Caco-2 (cell line): ENCODE data around the gene BIRC7. TPM values are rescaled to one million over a fixed set of nuclear protein-coding genes. Genes with fewer than 3 reads are reported as not detected.

Source experiments
- BruUV-seq: library from RNA; stranded (reverse); fragments of 400-500 nt; replicated peaks from 2 replicates; lab custom pipeline; 2021; lab: Mats Ljungman, UMichigan
- CTCF ChIA-PET: fragments of 300-600 bp; sonication (Branson Sonifier 250); formaldehyde crosslinking; loops from one replicate; lab custom pipeline; 2022; ENCODE audit warnings: antibody characterized with exemption; lab: Charles Lee
- POLR2A ChIA-PET: fragments of 300-600 bp; sonication (Branson Sonifier 250); formaldehyde crosslinking; loops from one replicate; lab custom pipeline; 2022; ENCODE audit warnings: antibody characterized with exemption; lab: Charles Lee
- DNase-seq, 2 experiments: peaks; one replicate each; pipeline versions ENCODE4 v3.0.0 to v3.0.0-alpha.2; 2020 to 2022
- H3K27me3 ChIP-seq: replicated peaks from 2 replicates; pipeline ENCODE4 v1.6.0; 2011; ENCODE audit warnings: low read length; ENCODE audit not compliant: control insufficient read depth, insufficient read depth
- H3K36me3 ChIP-seq: 2 replicates; pipeline ENCODE4 v1.5.1; 2011; ENCODE audit warnings: low read length; ENCODE audit not compliant: control insufficient read depth, insufficient read depth
- H3K4me1 ChIP-seq: fragments of 250-450 bp; sonication (Bioruptor Pico); 2 replicates; pipeline ENCODE4 v1.5.1; 2020; ENCODE audit warnings: mild to moderate bottlenecking
- H3K4me3 ChIP-seq: 2 replicates; pipeline ENCODE4 v1.5.1; 2011; ENCODE audit warnings: low read depth, mild to moderate bottlenecking, control low read depth, low read length
- H3K9me3 ChIP-seq: fragments of 250-450 bp; sonication (Bioruptor Pico); 2 replicates; pipeline ENCODE4 v1.5.1; 2020; ENCODE audit warnings: mild to moderate bottlenecking, moderate library complexity
- H3K27ac Mint-ChIP-seq: one replicate; pipeline ENCODE4 v1.8.0; 2022; ENCODE audit warnings: mixed read lengths; ENCODE audit not compliant: unreplicated experiment
- H3K27me3 Mint-ChIP-seq: one replicate; pipeline ENCODE4 v1.8.0; 2022; ENCODE audit warnings: mixed read lengths; ENCODE audit not compliant: insufficient read depth, unreplicated experiment
- H3K36me3 Mint-ChIP-seq: one replicate; pipeline ENCODE4 v1.8.0; 2022; ENCODE audit warnings: mild to moderate bottlenecking, mixed read lengths; ENCODE audit not compliant: insufficient read depth, unreplicated experiment
- H3K4me1 Mint-ChIP-seq: one replicate; pipeline ENCODE4 v1.8.0; 2022; ENCODE audit warnings: low read depth, mixed read lengths; ENCODE audit not compliant: unreplicated experiment
- H3K4me3 Mint-ChIP-seq: one replicate; pipeline ENCODE4 v1.8.0; 2022; ENCODE audit warnings: mild to moderate bottlenecking, moderate library complexity, mixed read lengths; ENCODE audit not compliant: unreplicated experiment
- H3K9me3 Mint-ChIP-seq: one replicate; pipeline ENCODE4 v1.8.0; 2022; ENCODE audit warnings: mixed read lengths; ENCODE audit not compliant: unreplicated experiment
- CTCF ChIP-seq, 2 experiments: fragments of 200-600 bp in 1 of 2; IDR thresholded peaks; 1 replicate in 1 of 2; 2 replicates in 1 of 2; pipeline versions ENCODE4 v1.5.1 to v1.8.0; 2011 to 2022; ENCODE audit warnings: antibody characterized with exemption in 1 of 2, control low read depth in 1 of 2, inconsistent platforms in 1 of 2, low read depth in 1 of 2, low read length in 1 of 2, mild to moderate bottlenecking in 1 of 2, moderate library complexity in 1 of 2; ENCODE audit not compliant: insufficient read depth in 1 of 2, severe bottlenecking in 1 of 2, unreplicated experiment in 1 of 2
- intact Hi-C: fragments of 100-400 bp; cut with micrococcal nuclease; formaldehyde crosslinking; loops from one replicate; pipeline ENCODE4 v1.10.0; 2022; ENCODE audit not compliant: unreplicated experiment
- total RNA-seq: library from RNA; stranded (reverse); gene quantifications from 2 replicates; pipeline ENCODE4 v1.2.3, GENCODE V29; 2022

Gene BIRC7
- total RNA-seq, 1 experiment from 2014 or later = 0.54 TPM

GRCh38 chr20:63236116-63236837 is 572 bp downstream of the BIRC7 start:
- ChIA-PET POLR2A (interaction anchor here (0.6 kb wide), 1 partner anchor 45 kb away, joined by 3 read pairs; no protein-coding TSS in a partner anchor), CTCF (interaction anchor here (0.5 to 5.6 kb wide), 3 partner anchors 9 to 442 kb away, joined by 3 to 122 read pairs (median 8); no protein-coding TSS in a partner anchor)
- Mint-ChIP-seq H3K4me1 (peaks cover 24% of the 10 kb centered on the region), H3K9me3 (no peaks in the 10 kb centered on the region), H3K27ac (no peak overlapping the region), H3K27me3 (no peaks in the 10 kb centered on the region), H3K4me3 (no peak overlapping the region), H3K36me3 (no peaks in the 10 kb centered on the region)
- Histone ChIP-seq H3K4me3 (no peak overlapping the region), H3K4me1 (peaks cover 52% of the 10 kb centered on the region), H3K36me3 (no peaks in the 10 kb centered on the region), H3K27me3 (no peaks in the 10 kb centered on the region), H3K9me3 (no peaks in the 10 kb centered on the region)
- no TSS peak for BruUV-seq
- no peak for TF ChIP-seq CTCF (IDR thresholded peaks at IDR 0.05; ENCODE audit: insufficient read depth in 1 of 2, low read depth in 1 of 2, low read length in 1 of 2, severe bottlenecking in 1 of 2, unreplicated experiment in 1 of 2)
- intact Hi-C loops = no loop called here
- no peak for DNase-seq

GRCh38 chr20:63238031-63238430 is 2.3 kb downstream of the BIRC7 start:
- Histone ChIP-seq H3K36me3 (no peaks in the 10 kb centered on the region), H3K9me3 (no peaks in the 10 kb centered on the region), H3K27me3 (no peaks in the 10 kb centered on the region), H3K4me3 (no peak overlapping the region), H3K4me1 (peaks cover 44% of the 10 kb centered on the region)
- Mint-ChIP-seq H3K27ac (no peak overlapping the region), H3K36me3 (no peaks in the 10 kb centered on the region), H3K4me3 (no peak overlapping the region), H3K4me1 (peaks cover 7% of the 10 kb centered on the region), H3K27me3 (no peaks in the 10 kb centered on the region), H3K9me3 (no peaks in the 10 kb centered on the region)
- intact Hi-C loops = no loop called here
- TF ChIP-seq CTCF (IDR thresholded peaks at IDR 0.05; ENCODE audit: insufficient read depth in 1 of 2, low read depth in 1 of 2, low read length in 1 of 2, severe bottlenecking in 1 of 2, unreplicated experiment in 1 of 2) = no peak
- no TSS peak for BruUV-seq
- no peak for DNase-seq
- POLR2A ChIA-PET = no interaction called here
- CTCF ChIA-PET = interaction anchor here (1.6 kb wide), 1 partner anchor 14 kb away, joined by 15 read pairs; no protein-coding TSS in a partner anchor

DNA sequence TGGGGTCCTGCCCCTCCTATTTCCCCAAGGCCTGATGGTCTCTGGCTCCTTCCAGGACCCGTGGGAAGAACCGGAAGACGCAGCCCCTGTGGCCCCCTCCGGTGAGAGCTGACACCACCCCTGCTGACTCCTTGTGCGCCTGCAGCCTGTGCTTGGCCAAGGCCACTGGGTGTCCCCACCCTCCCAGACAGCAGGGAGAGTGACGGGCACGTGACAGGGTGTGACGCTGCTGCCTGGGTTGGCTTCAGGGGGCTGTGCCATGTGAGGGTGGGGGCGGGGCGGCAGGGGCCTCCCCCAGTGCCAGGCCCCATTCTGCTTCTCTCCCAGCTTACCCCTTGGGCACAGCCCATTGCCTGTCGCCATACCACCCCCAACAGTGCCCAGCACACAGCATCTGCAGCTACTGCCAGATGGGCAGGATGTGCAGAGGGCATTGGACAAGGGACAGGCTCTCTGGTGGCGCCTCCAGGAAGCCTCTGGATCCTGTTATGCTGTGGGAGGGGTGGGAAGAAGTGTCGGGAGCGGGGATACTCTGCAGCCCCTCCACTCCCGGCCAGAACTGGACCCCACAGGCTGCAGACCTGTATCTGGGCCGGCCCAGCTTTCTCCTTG is 2.9 kb downstream of the BIRC7 start:
- CTCF ChIA-PET = interaction anchor here (0.8 to 1.6 kb wide), 3 partner anchors 15 to 143 kb away, joined by 5 to 15 read pairs (median 6); no protein-coding TSS in a partner anchor
- H3K4me1 Mint-ChIP-seq = peaks cover 7% of the 10 kb centered on the region
- peak in 1 of 2 experiments; percentile 58 for DNase-seq
- TF ChIP-seq CTCF (IDR thresholded peaks at IDR 0.05; ENCODE audit: insufficient read depth in 1 of 2, low read depth in 1 of 2, low read length in 1 of 2, severe bottlenecking in 1 of 2, unreplicated experiment in 1 of 2) = peak in 1 of 2 experiments; percentile 55
- H3K9me3 ChIP-seq = no peaks in the 10 kb centered on the region
- H3K27ac Mint-ChIP-seq = no peak overlapping the region
- H3K36me3 ChIP-seq = no peaks in the 10 kb centered on the region
- intact Hi-C loops = no loop called here
- no peaks in the 10 kb centered on the region for H3K36me3 Mint-ChIP-seq
- no peak overlapping the region for H3K4me3 Mint-ChIP-seq
- no peak overlapping the region for H3K4me3 ChIP-seq
- no peaks in the 10 kb centered on the region for H3K27me3 Mint-ChIP-seq
- BruUV-seq = no TSS peak
- no peaks in the 10 kb centered on the region for H3K27me3 ChIP-seq
- H3K4me1 ChIP-seq = peaks cover 39% of the 10 kb centered on the region
- H3K9me3 Mint-ChIP-seq = no peaks in the 10 kb centered on the region
- POLR2A ChIA-PET = no interaction called here
